ENCODE data around the gene LCORL. TPM values are rescaled to one million over a fixed set of nuclear protein-coding genes. Genes with fewer than 3 reads are reported as not detected.
"Not testable (repeated sequence)": the region's sequence is repeated elsewhere in the genome, so short reads cannot be mapped to it uniquely, and the experiment has no call there.

LCORL gene
- total RNA-seq, 3 donors from 2014 or later, result 23.9 to 34.1 (median 29.6) TPM

- no peak for DNase-seq (ENCODE audit: low spot score in 2 of 2)
- H3K27me3 ChIP-seq, result no peaks in the 10 kb centered on the region
- H3K36me3 ChIP-seq, result no peaks in the 10 kb centered on the region
- TF ChIP-seq POLR2AphosphoS5 (IDR thresholded peaks at IDR 0.05), result no peak
- TF ChIP-seq POLR2A (IDR thresholded peaks at IDR 0.05), result no peak
- no peak for TF ChIP-seq CTCF (IDR thresholded peaks at IDR 0.05)
- no peak overlapping the region for H3K27ac ChIP-seq
- H3K4me1 ChIP-seq, result no peaks in the 10 kb centered on the region
- no peaks in the 10 kb centered on the region for H3K9me3 ChIP-seq
- intact Hi-C loops (cut with DNase I; ENCODE audit: low total_unique reads), result no loop called here
- H3K4me3 ChIP-seq, result no peak overlapping the region
Measured at GRCh38 chr4:17875402-17876070, 146.0 kb downstream of the LCORL start.

- intact Hi-C loops (cut with DNase I; ENCODE audit: low total_unique reads), result no loop called here
- Histone ChIP-seq H3K27ac (no peak overlapping the region), H3K27me3 (no peaks in the 10 kb centered on the region), H3K9me3 (no peaks in the 10 kb centered on the region), H3K36me3 (no peaks in the 10 kb centered on the region), H3K4me1 (no peaks in the 10 kb centered on the region), H3K4me3 (no peak overlapping the region)
- DNase-seq (ENCODE audit: low spot score in 2 of 2), result no peak
- TF ChIP-seq POLR2AphosphoS5 (IDR thresholded peaks at IDR 0.05), result no peak
- no peak for TF ChIP-seq POLR2A (IDR thresholded peaks at IDR 0.05)
- no peak for TF ChIP-seq CTCF (IDR thresholded peaks at IDR 0.05)
Measured at GRCh38 chr4:17869327-17869726, 152.2 kb downstream of the LCORL start.

- DNase-seq (ENCODE audit: low spot score in 2 of 2), result no peak
- H3K4me1 ChIP-seq, result no peaks in the 10 kb centered on the region
- H3K27me3 ChIP-seq, result no peaks in the 10 kb centered on the region
- H3K9me3 ChIP-seq, result no peaks in the 10 kb centered on the region
- no peak overlapping the region for H3K4me3 ChIP-seq
- intact Hi-C loops (cut with DNase I; ENCODE audit: low total_unique reads), result no loop called here
- H3K27ac ChIP-seq, result no peak overlapping the region
- no peak for TF ChIP-seq POLR2A (IDR thresholded peaks at IDR 0.05)
- no peak for TF ChIP-seq CTCF (IDR thresholded peaks at IDR 0.05)
- no peak for TF ChIP-seq POLR2AphosphoS5 (IDR thresholded peaks at IDR 0.05)
- no peaks in the 10 kb centered on the region for H3K36me3 ChIP-seq
Measured at GRCh38 chr4:17867276-17867675, 154.3 kb downstream of the LCORL start.

- H3K9me3 ChIP-seq, result no peaks in the 10 kb centered on the region
- H3K4me1 ChIP-seq, result no peaks in the 10 kb centered on the region
- H3K27me3 ChIP-seq, result no peaks in the 10 kb centered on the region
- no peak for DNase-seq (ENCODE audit: low spot score in 2 of 2)
- no peak overlapping the region for H3K4me3 ChIP-seq
- TF ChIP-seq POLR2AphosphoS5 (IDR thresholded peaks at IDR 0.05), result no peak
- no peak for TF ChIP-seq POLR2A (IDR thresholded peaks at IDR 0.05)
- no peak for TF ChIP-seq CTCF (IDR thresholded peaks at IDR 0.05)
- H3K27ac ChIP-seq, result no peak overlapping the region
- intact Hi-C loops (cut with DNase I; ENCODE audit: low total_unique reads), result no loop called here
- no peaks in the 10 kb centered on the region for H3K36me3 ChIP-seq
Measured at GRCh38 chr4:17866810-17867209, 154.7 kb downstream of the LCORL start.

- Histone ChIP-seq H3K4me3 (no peak overlapping the region), H3K4me1 (no peaks in the 10 kb centered on the region), H3K27me3 (no peaks in the 10 kb centered on the region), H3K36me3 (no peaks in the 10 kb centered on the region), H3K9me3 (no peaks in the 10 kb centered on the region), H3K27ac (no peak overlapping the region)
- intact Hi-C loops (cut with DNase I; ENCODE audit: low total_unique reads), result no loop called here
- TF ChIP-seq CTCF (IDR thresholded peaks at IDR 0.05), result no peak
- no peak for TF ChIP-seq POLR2A (IDR thresholded peaks at IDR 0.05)
- TF ChIP-seq POLR2AphosphoS5 (IDR thresholded peaks at IDR 0.05), result no peak
- no peak for DNase-seq (ENCODE audit: low spot score in 2 of 2)
Measured at GRCh38 chr4:17865866-17866363, 155.6 kb downstream of the LCORL start.

- H3K36me3 ChIP-seq; H3K4me1 ChIP-seq; intact Hi-C loops (cut with DNase I; ENCODE audit: low total_unique reads); DNase-seq (ENCODE audit: low spot score in 2 of 2); H3K9me3 ChIP-seq; H3K27ac ChIP-seq; H3K27me3 ChIP-seq; H3K4me3 ChIP-seq: not testable (repeated sequence)
Measured at GRCh38 chr4:17861906-17862305, 159.6 kb downstream of the LCORL start.

All from breast epithelium (tissue), 4 donors.